Mesendoderm (in vitro differentiated cells): ENCODE results near the gene HNRNPA1.

Experiments
- DNase-seq: peaks from one replicate; pipeline ENCODE4 v3.0.0; 2013
- H2AK5ac ChIP-seq: 2 replicates; pipeline ENCODE4 v1.6.1; 2013; ENCODE audit warnings: low read length, inconsistent platforms
- H2BK120ac ChIP-seq: 2 replicates; pipeline ENCODE4 v1.6.1; 2013; ENCODE audit warnings: low read depth, mild to moderate bottlenecking, low read length, moderate library complexity, mixed read lengths
- H2BK15ac ChIP-seq: replicated peaks from 2 replicates; pipeline ENCODE4 v1.6.1; 2013; ENCODE audit warnings: low read depth, mild to moderate bottlenecking, moderate library complexity
- H2BK5ac ChIP-seq: 2 replicates; pipeline ENCODE4 v1.6.1; 2013; ENCODE audit warnings: low read length, inconsistent platforms
- H3K18ac ChIP-seq: 2 replicates; pipeline ENCODE4 v1.6.1; 2013; ENCODE audit warnings: mild to moderate bottlenecking, low read length, mixed read lengths
- H3K23ac ChIP-seq: one replicate; pipeline ENCODE4 v1.6.1; 2013; ENCODE audit warnings: low read length
- H3K27ac ChIP-seq: 2 replicates; pipeline ENCODE4 v1.5.1; 2013; ENCODE audit warnings: low read depth, mild to moderate bottlenecking, inconsistent platforms, low read length, moderate library complexity
- H3K27me3 ChIP-seq: 2 replicates; pipeline ENCODE4 v1.6.1; 2013; ENCODE audit warnings: low read length, control low read depth, mild to moderate bottlenecking, inconsistent platforms; ENCODE audit not compliant: insufficient read depth, poor library complexity
- H3K36me3 ChIP-seq: 2 replicates; pipeline ENCODE4 v1.6.1; 2013; ENCODE audit warnings: low read length, inconsistent platforms; ENCODE audit not compliant: control insufficient read depth, insufficient read depth
- H3K4ac ChIP-seq: one replicate; pipeline ENCODE4 v1.6.1; 2013; ENCODE audit warnings: low read depth, mild to moderate bottlenecking, low read length, moderate library complexity
- H3K4me1 ChIP-seq: 2 replicates; pipeline ENCODE4 v1.6.1; 2013; ENCODE audit warnings: low read depth, low read length, inconsistent platforms; ENCODE audit not compliant: control insufficient read depth
- H3K4me2 ChIP-seq: 2 replicates; pipeline ENCODE4 v1.6.1; 2013; ENCODE audit warnings: low read length
- H3K4me3 ChIP-seq: 2 replicates; pipeline ENCODE4 v1.5.1; 2013; ENCODE audit warnings: mild to moderate bottlenecking, low read length
- H3K56ac ChIP-seq: one replicate; pipeline ENCODE4 v1.6.1; 2013; ENCODE audit warnings: low read length
- H3K79me1 ChIP-seq: 2 replicates; pipeline ENCODE4 v1.6.1; 2013; ENCODE audit warnings: low read length, inconsistent platforms
- H3K79me2 ChIP-seq: 2 replicates; pipeline ENCODE4 v1.6.1; 2013; ENCODE audit warnings: mild to moderate bottlenecking, low read length; ENCODE audit not compliant: control insufficient read depth, insufficient read depth
- H3K9ac ChIP-seq: 2 replicates; pipeline ENCODE4 v1.6.1; 2013; ENCODE audit warnings: low read length, inconsistent platforms
- H4K5ac ChIP-seq: one replicate; pipeline ENCODE4 v1.6.1; 2013; ENCODE audit warnings: low read length
- H4K8ac ChIP-seq: one replicate; pipeline ENCODE4 v1.6.1; 2013; ENCODE audit warnings: low read depth, mild to moderate bottlenecking, control low read depth, low read length, moderate library complexity
- WGBS: extraction: QIAGEN DNeasy Blood & Tissue Kit; methylation state at CpG from one replicate; pipeline ENCODE4 v1.1.7; 2013; ENCODE audit warnings: low lambda C conversion rate, missing lambda C conversion rate; ENCODE audit not compliant: insufficient coverage; ENCODE audit errors: extremely low coverage; 5-methylcytosine and 5-hydroxymethylcytosine counted together

Gene HNRNPA1

DNA sequence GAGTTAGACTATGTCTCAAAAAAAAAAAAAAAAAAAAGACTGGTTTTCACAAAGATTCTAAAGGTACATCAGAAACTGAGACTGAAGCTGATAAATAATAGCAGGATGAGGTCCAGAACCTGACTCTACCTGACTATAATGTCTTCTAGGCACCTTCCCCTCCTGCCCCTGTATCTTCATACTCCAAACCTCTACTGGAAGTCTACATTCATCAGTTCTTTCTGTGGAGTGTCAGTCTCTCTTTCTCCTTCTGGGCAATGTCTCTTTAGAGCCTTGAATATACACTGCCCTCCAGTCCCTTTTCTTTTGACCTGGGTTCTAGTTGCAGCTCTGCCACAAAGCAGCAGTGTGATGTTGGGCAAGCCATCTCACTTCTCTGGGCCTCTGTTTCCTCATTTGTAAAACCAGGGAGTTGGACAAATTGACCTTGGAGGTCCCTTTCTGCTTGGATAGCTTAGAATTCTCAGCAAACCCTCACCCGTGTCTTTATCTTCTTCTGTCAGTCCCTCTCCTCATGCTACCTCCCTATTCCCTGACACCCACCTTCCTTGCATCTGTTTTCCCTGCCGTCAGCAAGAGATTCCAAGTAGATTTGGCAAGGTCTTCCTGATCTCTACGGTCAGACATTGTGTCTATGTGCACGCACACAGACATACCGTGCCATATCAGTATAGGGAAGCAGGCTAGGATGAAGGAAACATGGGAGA, 16.0 kb downstream of the HNRNPA1 start:
- Histone ChIP-seq H3K18ac (no peak overlapping the region), H2BK5ac (no peak overlapping the region), H3K56ac (no peak overlapping the region), H3K79me1 (no peaks in the 10 kb centered on the region), H4K5ac (no peak overlapping the region), H3K4me3 (no peak overlapping the region), H3K79me2 (no peaks in the 10 kb centered on the region), H2AK5ac (no peak overlapping the region), H3K36me3 (no peaks in the 10 kb centered on the region), H2BK120ac (no peak overlapping the region), H3K4me2 (no peak overlapping the region), H3K27me3 (no peaks in the 10 kb centered on the region), H3K9ac (no peak overlapping the region), H3K27ac (no peak overlapping the region), H3K4ac (no peak overlapping the region), H3K23ac (no peak overlapping the region), H3K4me1 (peaks cover 12% of the 10 kb centered on the region), H4K8ac (no peak overlapping the region), H2BK15ac (no peak overlapping the region)
- no peak for DNase-seq
- no CpG with 5 or more reads among the region's 5 CpGs for WGBS

DNA sequence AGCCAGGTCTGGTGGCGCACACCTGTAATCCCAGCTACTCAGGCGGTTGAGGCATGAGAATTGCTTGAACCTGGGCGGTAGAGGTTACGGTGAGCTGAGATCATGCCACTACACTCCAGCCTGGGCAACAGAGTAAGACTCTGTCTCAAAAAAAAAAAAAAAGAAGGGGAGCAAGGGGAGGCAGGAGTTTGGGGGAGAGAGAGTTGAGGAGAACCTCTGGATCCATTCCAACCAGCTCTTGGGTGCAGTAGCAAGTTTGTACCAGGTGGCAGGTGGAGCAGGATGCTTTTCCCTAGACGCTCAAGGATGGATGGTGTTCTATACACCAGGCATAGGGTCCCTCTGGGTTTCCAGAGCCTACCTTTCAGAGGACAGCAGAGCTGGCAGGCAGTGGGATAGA, 18.4 kb downstream of the HNRNPA1 start:
- H4K5ac ChIP-seq, result no peak overlapping the region
- H2BK15ac ChIP-seq, result no peak overlapping the region
- no peak overlapping the region for H3K4me3 ChIP-seq
- no peak overlapping the region for H3K18ac ChIP-seq
- no peak overlapping the region for H3K4ac ChIP-seq
- no peak overlapping the region for H3K56ac ChIP-seq
- H3K79me2 ChIP-seq, result no peaks in the 10 kb centered on the region
- H2AK5ac ChIP-seq, result no peak overlapping the region
- no peak overlapping the region for H3K4me2 ChIP-seq
- no peak for DNase-seq
- H2BK120ac ChIP-seq, result no peak overlapping the region
- H3K27ac ChIP-seq, result no peak overlapping the region
- H3K23ac ChIP-seq, result no peak overlapping the region
- H3K36me3 ChIP-seq, result no peaks in the 10 kb centered on the region
- peaks cover 14% of the 10 kb centered on the region for H3K4me1 ChIP-seq
- no peaks in the 10 kb centered on the region for H3K79me1 ChIP-seq
- H2BK5ac ChIP-seq, result no peak overlapping the region
- H3K27me3 ChIP-seq, result no peaks in the 10 kb centered on the region
- no CpG with 5 or more reads among the region's 5 CpGs for WGBS
- H3K9ac ChIP-seq, result no peak overlapping the region
- H4K8ac ChIP-seq, result no peak overlapping the region

DNA sequence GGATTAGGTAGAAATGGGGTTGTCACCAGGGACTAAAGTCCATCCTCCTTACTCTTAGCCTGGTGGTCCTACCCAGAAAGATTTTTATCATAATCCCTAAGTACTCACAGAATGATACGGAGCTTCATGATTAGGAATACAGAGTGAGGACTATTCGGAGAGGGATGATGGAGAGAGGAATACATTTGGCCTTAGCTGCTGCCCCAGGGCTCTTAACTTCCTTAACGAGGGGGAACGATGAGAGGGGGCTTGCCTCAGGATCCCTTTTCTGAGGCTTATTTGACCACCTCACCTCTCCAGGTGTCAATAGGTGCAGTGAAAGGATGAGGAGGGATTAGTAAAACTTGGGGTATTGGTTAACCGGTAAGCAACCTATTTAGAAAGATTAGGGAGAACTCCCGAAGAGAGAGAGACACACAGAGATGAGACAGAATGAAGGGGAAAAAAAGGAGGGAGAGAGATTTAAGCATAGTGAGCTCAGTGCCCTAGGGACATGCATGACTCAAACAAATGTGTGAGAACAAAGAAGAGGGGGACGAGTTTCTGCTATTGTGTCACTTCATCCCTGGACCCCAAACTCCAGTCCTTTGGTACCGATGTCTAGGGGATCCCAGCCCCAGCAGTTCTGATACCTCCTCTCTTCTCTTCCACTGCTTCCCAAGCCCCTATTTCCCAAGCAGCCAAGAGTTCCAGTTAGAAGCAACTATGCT, 19.1 kb downstream of the HNRNPA1 start:
- H3K27me3 ChIP-seq, result no peaks in the 10 kb centered on the region
- H4K5ac ChIP-seq, result no peak overlapping the region
- no peak for DNase-seq

DNA sequence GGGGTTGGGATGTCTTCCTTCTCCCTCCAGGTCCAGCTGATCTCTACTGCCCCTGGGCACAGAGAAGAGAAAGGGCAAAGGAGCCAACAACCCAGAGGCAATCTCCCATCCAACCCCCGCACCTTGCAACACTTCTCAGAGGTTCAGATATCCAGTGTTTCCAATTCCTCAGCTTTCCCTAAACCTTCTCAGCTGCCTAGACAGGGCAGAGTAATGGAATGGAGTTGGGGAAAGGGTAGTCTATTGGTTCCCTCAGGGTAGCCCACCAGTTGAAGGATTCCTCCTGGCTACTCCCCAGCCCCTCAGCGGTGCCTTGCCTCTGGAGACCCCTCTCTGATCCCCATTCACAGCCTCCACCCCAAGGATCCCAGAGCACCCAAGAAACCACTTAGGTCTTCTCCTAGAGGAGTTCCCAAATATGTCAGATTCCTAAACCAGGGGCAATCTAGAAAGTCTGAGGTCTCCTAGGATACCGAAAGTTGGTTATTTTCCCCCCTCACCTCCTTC, 19.8 kb downstream of the HNRNPA1 start:
- DNase-seq, result no peak

More for the DNA sequence above, 19.1 kb downstream of the HNRNPA1 start:
- Histone ChIP-seq H3K9ac (peak overlapping the region; percentile 73), H2BK120ac (no peak overlapping the region), H3K36me3 (no peaks in the 10 kb centered on the region), H3K23ac (peak overlapping the region; percentile 36), H3K4me1 (peaks cover 17% of the 10 kb centered on the region), H2AK5ac (peak overlapping the region; percentile 79), H2BK5ac (no peak overlapping the region), H2BK15ac (no peak overlapping the region), H3K4me2 (no peak overlapping the region), H3K56ac (peak overlapping the region; percentile 31), H3K79me2 (no peaks in the 10 kb centered on the region), H3K79me1 (no peaks in the 10 kb centered on the region), H3K27ac (no peak overlapping the region), H3K18ac (no peak overlapping the region), H3K4ac (no peak overlapping the region), H4K8ac (no peak overlapping the region), H3K4me3 (no peak overlapping the region)
- no CpG with 5 or more reads among the region's 8 CpGs for WGBS

DNA sequence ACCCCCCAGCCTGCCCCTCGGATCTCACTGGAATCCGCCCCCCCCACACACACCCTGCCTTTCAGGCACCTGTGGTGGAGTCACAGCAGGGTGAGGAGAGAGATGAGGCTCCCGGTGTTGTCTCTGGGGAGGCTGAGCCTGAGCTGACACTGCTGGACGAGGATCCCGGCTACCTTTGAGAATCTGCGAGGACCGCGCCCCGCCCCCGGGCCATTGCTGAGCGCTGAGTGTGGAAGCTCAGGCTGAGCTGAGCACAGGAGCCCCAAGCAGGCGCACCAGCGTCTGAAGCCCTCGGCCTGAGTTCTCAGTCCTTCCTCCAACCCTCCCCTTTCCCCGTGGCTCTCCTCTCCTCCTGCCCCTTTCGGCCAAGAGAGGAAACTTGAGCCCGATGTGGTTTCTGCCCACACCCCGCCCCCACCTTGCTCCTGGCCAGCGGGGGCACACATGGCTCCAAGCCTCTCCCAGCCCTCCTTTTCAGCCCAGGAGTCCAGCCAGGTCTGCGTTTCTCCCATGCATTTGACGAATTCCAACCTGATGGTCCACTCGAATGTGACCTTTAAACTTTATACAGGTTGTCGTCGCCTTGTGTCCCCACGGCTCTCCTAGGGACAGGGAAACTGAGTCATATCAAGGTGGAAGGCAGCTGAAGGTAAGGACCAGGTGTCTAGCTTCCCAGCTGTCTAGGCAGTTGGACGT, 20.4 kb downstream of the HNRNPA1 start, which contains the start of gene NFE2:
TSS of gene NFE2 (minus strand) at position 284 of the 696 bp plus-strand sequence. CDS start 5,767 bp downstream, outside the sequence.
- Histone ChIP-seq H3K18ac (peak within 1 kb of the TSS; percentile 19), H2AK5ac (peak within 1 kb of the TSS; percentile 79), H3K27me3 (no peaks in the 10 kb centered on the region), H3K23ac (peak within 1 kb of the TSS; percentile 36), H3K27ac (peak within 1 kb of the TSS; percentile 21), H4K5ac (peak within 1 kb of the TSS; percentile 59), H3K79me2 (no peaks in the 10 kb centered on the region), H3K4me1 (peaks cover 17% of the 10 kb centered on the region), H3K4me2 (peak within 1 kb of the TSS; percentile 82), H3K9ac (peak within 1 kb of the TSS; percentile 73), H3K4ac (no peak within 1 kb of the TSS), H3K56ac (peak within 1 kb of the TSS; percentile 95), H3K36me3 (no peaks in the 10 kb centered on the region), H3K79me1 (no peaks in the 10 kb centered on the region), H2BK5ac (peak within 1 kb of the TSS; percentile 86), H4K8ac (no peak within 1 kb of the TSS), H3K4me3 (peak within 1 kb of the TSS; percentile 14), H2BK15ac (no peak within 1 kb of the TSS), H2BK120ac (no peak within 1 kb of the TSS)
- no CpG with 5 or more reads among the region's 26 CpGs for WGBS
- peak; percentile 97 for DNase-seq

More for the DNA sequence above, 19.8 kb downstream of the HNRNPA1 start:
- Histone ChIP-seq H3K4me3 (no peak overlapping the region), H3K27me3 (no peaks in the 10 kb centered on the region), H4K8ac (no peak overlapping the region), H3K9ac (peak overlapping the region; percentile 73), H3K4ac (no peak overlapping the region), H2AK5ac (peak overlapping the region; percentile 79), H2BK15ac (no peak overlapping the region), H3K18ac (peak overlapping the region; percentile 19), H3K79me2 (no peaks in the 10 kb centered on the region), H3K4me1 (peaks cover 17% of the 10 kb centered on the region), H3K4me2 (peak overlapping the region; percentile 82), H3K79me1 (no peaks in the 10 kb centered on the region), H3K36me3 (no peaks in the 10 kb centered on the region), H4K5ac (no peak overlapping the region), H2BK120ac (no peak overlapping the region), H3K56ac (peak overlapping the region; percentile 95), H3K23ac (peak overlapping the region; percentile 36), H3K27ac (no peak overlapping the region), H2BK5ac (peak overlapping the region; percentile 31)
- no CpG with 5 or more reads among the region's 3 CpGs for WGBS
